Prostate gland (tissue), 2 donors: ENCODE data around the gene ASB15.

Source experiments
- CTCF ChIP-seq, 4 experiments: fragments of 200-600 bp in 2 of 4; fragments of 450-650 bp in 2 of 4; sonication (generic) in 2 of 4; IDR thresholded peaks; 1 replicate in 3 of 4; 2 replicates in 1 of 4; pipeline ENCODE4 v1.5.1; 2016 to 2019; ENCODE audit warnings: antibody characterized with exemption in 4 of 4, mild to moderate bottlenecking in 2 of 4, moderate library complexity in 2 of 4
- POLR2A ChIP-seq: fragments of 450-650 bp; IDR thresholded peaks from one replicate; pipeline ENCODE4 v1.6.1; 2016; ENCODE audit warnings: antibody characterized with exemption, mild to moderate bottlenecking
- POLR2AphosphoS5 ChIP-seq: sonication (generic); formaldehyde crosslinking; IDR thresholded peaks from one replicate; pipeline ENCODE4 v1.6.1; 2017; ENCODE audit warnings: antibody characterized with exemption

- no peak for TF ChIP-seq POLR2AphosphoS5
- no peak for TF ChIP-seq CTCF (IDR thresholded peaks at IDR 0.05)
- TF ChIP-seq POLR2A: no peak
These were observed 86.1 kb downstream of the ASB15 start for GRCh38 chr7:123687727-123688126.
